HFF-Myc (cell line): ENCODE results near the gene AKIP1.
A peak's percentile ranks its signal among the peaks of the same experiment; 100 is the strongest.

Source experiments
- DNase-seq: peaks from one replicate; pipeline ENCODE4 v3.0.0-alpha.2; 2011; ENCODE audit warnings: low read depth; ENCODE audit errors: extremely low read depth
- H3K4me3 ChIP-seq: replicated peaks from 2 replicates; pipeline ENCODE4 v1.5.1; 2011; ENCODE audit warnings: low read depth, mild to moderate bottlenecking, control low read depth, low read length
- TF ChIP-seq, protein P1 (sequence below): IDR thresholded peaks from 2 replicates; pipeline ENCODE4 v1.5.1; 2012; ENCODE audit warnings: mild to moderate bottlenecking, low read depth, low read length, control low read depth; ENCODE audit errors: missing control alignments

The AKIP1 gene

DNA sequence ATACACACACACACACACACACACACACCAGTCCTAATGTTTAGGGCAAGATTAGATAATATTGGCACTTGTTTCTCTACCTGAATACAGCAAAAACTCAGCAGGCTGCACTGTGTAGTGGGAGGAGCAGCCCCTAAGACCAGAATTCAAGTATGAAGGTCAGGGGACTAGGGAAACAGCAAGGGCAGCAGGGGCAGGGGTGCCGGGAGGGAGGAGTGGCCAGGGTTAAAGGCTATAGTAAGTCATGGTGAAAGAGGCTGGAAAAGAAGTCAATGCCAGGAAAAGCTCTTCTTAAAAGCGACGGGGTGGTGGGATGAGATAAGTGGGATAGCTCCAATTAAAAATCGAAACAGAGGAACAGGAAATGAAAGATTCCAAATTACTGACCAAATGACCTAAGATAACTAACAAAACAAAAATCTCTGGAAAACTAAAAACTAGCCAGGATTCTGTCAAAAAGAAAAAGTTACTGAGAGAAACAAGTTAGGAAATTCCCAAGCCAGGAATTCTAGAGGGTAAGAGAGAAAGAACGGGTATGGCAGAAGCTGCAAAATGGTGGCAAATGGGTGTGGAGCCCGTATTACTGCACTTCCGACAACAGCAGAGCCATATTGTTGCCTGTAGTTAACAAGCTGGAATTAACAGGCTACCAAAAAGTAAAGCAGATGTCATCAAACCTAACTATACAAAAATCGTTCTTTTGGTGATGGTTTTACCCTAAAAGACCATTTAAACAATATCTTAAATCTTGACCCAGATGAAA lies 30.5 kb downstream of the AKIP1 start:
- H3K4me3 ChIP-seq, result no peak overlapping the region
- DNase-seq, result no peak
- TF ChIP-seq, protein P1, sequence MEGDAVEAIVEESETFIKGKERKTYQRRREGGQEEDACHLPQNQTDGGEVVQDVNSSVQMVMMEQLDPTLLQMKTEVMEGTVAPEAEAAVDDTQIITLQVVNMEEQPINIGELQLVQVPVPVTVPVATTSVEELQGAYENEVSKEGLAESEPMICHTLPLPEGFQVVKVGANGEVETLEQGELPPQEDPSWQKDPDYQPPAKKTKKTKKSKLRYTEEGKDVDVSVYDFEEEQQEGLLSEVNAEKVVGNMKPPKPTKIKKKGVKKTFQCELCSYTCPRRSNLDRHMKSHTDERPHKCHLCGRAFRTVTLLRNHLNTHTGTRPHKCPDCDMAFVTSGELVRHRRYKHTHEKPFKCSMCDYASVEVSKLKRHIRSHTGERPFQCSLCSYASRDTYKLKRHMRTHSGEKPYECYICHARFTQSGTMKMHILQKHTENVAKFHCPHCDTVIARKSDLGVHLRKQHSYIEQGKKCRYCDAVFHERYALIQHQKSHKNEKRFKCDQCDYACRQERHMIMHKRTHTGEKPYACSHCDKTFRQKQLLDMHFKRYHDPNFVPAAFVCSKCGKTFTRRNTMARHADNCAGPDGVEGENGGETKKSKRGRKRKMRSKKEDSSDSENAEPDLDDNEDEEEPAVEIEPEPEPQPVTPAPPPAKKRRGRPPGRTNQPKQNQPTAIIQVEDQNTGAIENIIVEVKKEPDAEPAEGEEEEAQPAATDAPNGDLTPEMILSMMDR, result no peak

DNA sequence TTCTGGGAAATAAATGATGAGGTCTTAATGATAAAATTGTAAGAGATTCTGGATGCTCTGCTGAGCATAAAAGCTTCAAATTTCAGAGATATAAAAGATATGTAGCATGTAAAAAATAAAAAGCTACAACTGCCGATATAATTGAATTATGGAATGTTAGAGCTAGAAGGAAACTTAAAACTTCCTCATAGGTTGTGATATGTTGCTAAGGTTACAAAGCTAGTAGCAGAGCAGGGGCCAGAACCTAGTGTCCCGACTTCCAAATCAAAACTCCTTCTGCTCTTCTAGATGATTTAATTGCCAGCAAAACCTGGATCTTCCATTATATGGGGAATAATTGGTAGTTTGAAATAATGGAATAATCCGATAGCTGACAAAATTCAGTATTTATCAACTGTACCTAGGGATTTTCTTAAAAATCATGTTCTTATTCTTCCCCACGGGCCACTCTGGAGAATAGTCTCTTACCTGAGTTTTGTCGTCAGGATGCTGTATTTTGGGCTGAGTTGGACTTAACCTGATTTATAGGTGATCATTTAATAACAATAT lies 31.6 kb downstream of the AKIP1 start, which contains the start of gene ASCL3:
Gene ASCL3 (minus strand): TSS at position 499 of the 549 bp plus-strand sequence. CDS start 4,855 bp downstream, outside the sequence.
- no peak within 1 kb of the TSS for H3K4me3 ChIP-seq
- DNase-seq, result no peak
- TF ChIP-seq, protein P1, result no peak

DNA sequence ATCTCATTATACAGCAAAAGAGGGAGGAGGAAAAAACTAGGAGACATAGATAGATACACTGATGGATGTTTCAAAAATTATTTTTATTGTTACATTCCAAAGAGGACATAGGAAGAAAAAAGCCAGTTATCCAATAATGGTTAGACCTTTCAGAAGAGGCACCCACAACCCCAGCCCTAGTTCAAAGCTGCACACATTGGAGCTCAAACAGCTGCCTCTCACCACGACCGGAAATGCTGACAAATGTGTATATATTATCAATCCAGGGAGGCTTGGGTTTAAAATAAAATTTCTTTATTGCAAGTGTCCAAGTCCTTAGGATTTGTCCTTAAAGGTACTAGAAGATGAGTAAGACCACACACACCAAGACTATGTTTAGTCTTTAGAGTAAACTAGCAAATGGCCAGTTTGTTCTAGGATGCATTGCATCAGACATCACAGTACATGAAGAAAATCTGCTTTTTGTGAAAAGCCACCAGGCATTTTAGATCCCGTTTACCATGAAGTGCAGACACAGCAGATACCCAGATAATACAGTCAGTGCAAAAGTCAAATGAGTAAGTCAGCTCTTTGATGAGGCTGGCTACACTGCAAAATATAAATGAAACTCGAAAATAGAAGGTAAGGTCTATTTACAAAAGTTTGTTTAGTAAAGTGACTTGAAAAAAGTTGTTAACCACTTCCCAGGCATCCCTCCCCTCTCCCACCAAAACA lies 36.4 kb downstream of the AKIP1 start:
- TF ChIP-seq, protein P1, result no peak
- no peak for DNase-seq
- no peak overlapping the region for H3K4me3 ChIP-seq

DNA sequence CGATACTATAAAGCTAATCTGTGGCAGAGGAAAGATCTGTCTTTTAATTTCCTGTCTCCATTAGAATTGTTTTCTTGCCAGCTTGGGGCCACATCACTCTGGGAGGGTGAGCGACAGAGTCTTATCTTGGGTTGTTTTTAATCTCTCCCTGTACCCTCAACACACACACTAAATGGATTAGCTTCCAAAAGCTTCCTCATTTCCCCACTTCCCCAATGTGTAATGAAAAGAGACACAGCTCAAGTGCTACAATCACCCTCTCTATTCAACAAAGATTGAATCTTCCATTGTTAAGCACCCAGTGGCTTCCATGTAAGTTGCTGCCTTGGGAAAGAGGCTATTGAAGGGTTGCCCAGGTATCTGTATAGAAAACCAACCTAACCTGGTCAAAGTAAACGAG lies 37.9 kb downstream of the AKIP1 start:
- H3K4me3 ChIP-seq, result no peak overlapping the region
- TF ChIP-seq, protein P1, result no peak
- DNase-seq, result no peak

DNA sequence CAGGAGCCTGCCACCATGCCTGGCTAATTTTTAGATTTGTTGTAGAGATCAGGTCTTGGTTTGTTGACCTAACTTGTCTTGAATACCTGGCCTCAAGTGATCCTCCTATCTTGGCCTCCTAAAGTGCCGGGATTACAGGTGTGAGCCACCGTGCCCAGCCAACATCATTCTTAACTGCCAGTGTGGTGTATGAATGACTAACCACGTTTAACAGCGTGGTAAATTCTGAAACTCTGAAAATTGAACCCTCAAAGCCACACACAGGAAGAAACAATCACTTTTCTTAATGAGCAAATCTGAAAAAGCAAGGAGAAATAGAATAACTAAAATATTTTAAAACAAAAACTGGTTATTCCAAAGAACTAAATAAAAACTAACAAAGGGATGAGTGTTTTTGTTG lies 45.9 kb downstream of the AKIP1 start:
- DNase-seq, result no peak
- H3K4me3 ChIP-seq, result no peak overlapping the region
- TF ChIP-seq, protein P1, result no peak

DNA sequence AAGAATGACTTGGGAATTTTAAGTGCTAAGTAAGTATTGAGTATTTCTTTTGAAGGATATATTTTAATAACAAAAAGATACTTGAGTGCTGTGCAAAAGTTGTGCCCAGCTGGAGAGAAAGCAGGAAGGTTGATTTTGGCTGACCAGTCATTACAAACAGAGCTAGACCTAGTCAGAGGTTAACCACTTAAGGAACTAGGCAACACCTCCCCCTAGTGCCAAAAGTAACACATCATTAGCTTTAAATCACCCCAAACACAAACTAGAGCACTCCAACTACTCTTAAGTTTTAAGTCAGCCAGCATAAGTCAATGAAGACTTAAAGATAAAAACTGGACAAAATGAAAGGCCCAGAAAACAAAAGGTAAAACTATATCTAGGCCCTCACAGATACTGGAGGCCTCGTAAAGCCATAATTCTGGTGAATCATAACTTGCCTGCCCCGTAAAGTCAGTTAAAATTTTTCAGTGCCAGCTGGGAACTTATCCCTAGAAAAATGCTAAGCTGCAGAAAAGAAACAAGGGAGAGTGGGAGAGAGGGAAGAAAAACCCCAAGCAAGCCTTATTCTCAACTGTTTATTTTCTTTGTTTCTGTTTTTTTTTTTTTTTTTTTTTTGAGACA lies 48.7 kb downstream of the AKIP1 start:
- H3K4me3 ChIP-seq, result no peak overlapping the region
- TF ChIP-seq, protein P1, result peak; percentile 56
- DNase-seq, result peak; percentile 75
